BE2C (cell line): ENCODE measurements around the gene ADM.

ENCODE experiments used
- DNase-seq: peaks from one replicate; pipeline ENCODE4 v3.0.0-alpha.2; 2020
- H3K27me3 ChIP-seq: fragments of 250-450 bp; sonication (Bioruptor Pico); 2 replicates; pipeline ENCODE4 v1.5.1; 2020; ENCODE audit warnings: mild to moderate bottlenecking
- H3K36me3 ChIP-seq: fragments of 250-450 bp; sonication (Bioruptor Pico); 2 replicates; pipeline ENCODE4 v1.5.1; 2020; ENCODE audit warnings: mild to moderate bottlenecking
- H3K4me1 ChIP-seq: fragments of 250-450 bp; sonication (Bioruptor Pico); 2 replicates; pipeline ENCODE4 v1.5.1; 2020
- H3K4me3 ChIP-seq: 2 replicates; pipeline ENCODE4 v1.5.1; 2011; ENCODE audit warnings: low read depth, low read length
- H3K9me3 ChIP-seq: fragments of 250-450 bp; sonication (Bioruptor Pico); 2 replicates; pipeline ENCODE4 v1.5.1; 2020
- TF ChIP-seq, protein P1 (sequence below): IDR thresholded peaks from 2 replicates; pipeline ENCODE4 v1.5.1; 2012; ENCODE audit warnings: mild to moderate bottlenecking, low read depth, low read length

The ADM gene

GRCh38 chr11:10303558-10304363, 1.1 kb upstream of the ADM start:
- DNase-seq = no peak
- TF ChIP-seq, protein P1, sequence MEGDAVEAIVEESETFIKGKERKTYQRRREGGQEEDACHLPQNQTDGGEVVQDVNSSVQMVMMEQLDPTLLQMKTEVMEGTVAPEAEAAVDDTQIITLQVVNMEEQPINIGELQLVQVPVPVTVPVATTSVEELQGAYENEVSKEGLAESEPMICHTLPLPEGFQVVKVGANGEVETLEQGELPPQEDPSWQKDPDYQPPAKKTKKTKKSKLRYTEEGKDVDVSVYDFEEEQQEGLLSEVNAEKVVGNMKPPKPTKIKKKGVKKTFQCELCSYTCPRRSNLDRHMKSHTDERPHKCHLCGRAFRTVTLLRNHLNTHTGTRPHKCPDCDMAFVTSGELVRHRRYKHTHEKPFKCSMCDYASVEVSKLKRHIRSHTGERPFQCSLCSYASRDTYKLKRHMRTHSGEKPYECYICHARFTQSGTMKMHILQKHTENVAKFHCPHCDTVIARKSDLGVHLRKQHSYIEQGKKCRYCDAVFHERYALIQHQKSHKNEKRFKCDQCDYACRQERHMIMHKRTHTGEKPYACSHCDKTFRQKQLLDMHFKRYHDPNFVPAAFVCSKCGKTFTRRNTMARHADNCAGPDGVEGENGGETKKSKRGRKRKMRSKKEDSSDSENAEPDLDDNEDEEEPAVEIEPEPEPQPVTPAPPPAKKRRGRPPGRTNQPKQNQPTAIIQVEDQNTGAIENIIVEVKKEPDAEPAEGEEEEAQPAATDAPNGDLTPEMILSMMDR = no peak
- Histone ChIP-seq H3K9me3 (no peaks in the 10 kb centered on the region), H3K27me3 (no peaks in the 10 kb centered on the region; the same call in 1 of the 2 replicates), H3K36me3 (no peaks in the 10 kb centered on the region), H3K4me1 (no peaks in the 10 kb centered on the region), H3K4me3 (peak overlapping the region; percentile 74)

GRCh38 chr11:10305262-10305963, 540 bp downstream of the ADM start:
- H3K4me1 ChIP-seq = no peaks in the 10 kb centered on the region
- H3K27me3 ChIP-seq = no peaks in the 10 kb centered on the region; the same call in 1 of the 2 replicates
- no peaks in the 10 kb centered on the region for H3K9me3 ChIP-seq
- peak; percentile 51 for DNase-seq
- TF ChIP-seq, protein P1 = no peak
- H3K4me3 ChIP-seq = peak overlapping the region; percentile 74
- H3K36me3 ChIP-seq = no peaks in the 10 kb centered on the region

DNA sequence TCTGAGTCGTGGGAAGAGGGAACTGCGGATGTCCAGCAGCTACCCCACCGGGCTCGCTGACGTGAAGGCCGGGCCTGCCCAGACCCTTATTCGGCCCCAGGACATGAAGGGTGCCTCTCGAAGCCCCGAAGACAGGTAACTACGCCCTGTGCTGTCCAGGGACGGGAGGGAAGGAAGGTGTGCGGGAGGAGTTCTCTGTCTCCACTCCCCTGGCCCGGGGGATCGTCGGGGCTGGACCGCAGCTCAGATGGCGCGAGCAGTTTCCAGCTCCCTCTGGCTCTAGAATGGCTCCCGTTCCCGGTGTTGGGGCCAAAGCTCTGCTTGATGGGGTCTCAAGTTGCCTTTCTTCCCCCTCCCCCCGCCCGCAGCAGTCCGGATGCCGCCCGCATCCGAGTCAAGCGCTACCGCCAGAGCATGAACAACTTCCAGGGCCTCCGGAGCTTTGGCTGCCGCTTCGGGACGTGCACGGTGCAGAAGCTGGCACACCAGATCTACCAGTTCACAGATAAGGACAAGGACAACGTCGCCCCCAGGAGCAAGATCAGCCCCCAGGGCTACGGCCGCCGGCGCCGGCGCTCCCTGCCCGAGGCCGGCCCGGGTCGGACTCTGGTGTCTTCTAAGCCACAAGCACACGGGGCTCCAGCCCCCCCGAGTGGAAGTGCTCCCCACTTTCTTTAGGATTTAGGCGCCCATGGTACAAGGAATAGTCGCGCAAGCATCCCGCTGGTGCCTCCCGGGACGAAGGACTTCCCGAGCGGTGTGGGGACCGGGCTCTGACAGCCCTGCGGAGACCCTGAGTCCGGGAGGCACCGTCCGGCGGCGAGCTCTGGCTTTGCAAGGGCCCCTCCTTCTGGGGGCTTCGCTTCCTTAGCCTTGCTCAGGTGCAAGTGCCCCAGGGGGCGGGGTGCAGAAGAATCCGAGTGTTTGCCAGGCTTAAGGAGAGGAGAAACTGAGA, 1.4 kb downstream of the ADM start:
- no peaks in the 10 kb centered on the region for H3K9me3 ChIP-seq
- H3K36me3 ChIP-seq = no peaks in the 10 kb centered on the region
- H3K4me3 ChIP-seq = peak overlapping the region; percentile 74
- H3K27me3 ChIP-seq = no peaks in the 10 kb centered on the region; the same call in 1 of the 2 replicates
- TF ChIP-seq, protein P1 = no peak
- DNase-seq = peak; percentile 39
- no peaks in the 10 kb centered on the region for H3K4me1 ChIP-seq

GRCh38 chr11:10307022-10307399, 2.1 kb downstream of the ADM start:
- DNase-seq = no peak
- Histone ChIP-seq H3K4me1 (no peaks in the 10 kb centered on the region), H3K4me3 (peak overlapping the region; percentile 74), H3K9me3 (no peaks in the 10 kb centered on the region), H3K27me3 (no peaks in the 10 kb centered on the region; the same call in 1 of the 2 replicates), H3K36me3 (no peaks in the 10 kb centered on the region)
- TF ChIP-seq, protein P1 = no peak

GRCh38 chr11:10307400-10308200, 2.7 kb downstream of the ADM start:
- Histone ChIP-seq H3K36me3 (no peaks in the 10 kb centered on the region), H3K4me1 (no peaks in the 10 kb centered on the region), H3K27me3 (no peaks in the 10 kb centered on the region; the same call in 1 of the 2 replicates), H3K9me3 (no peaks in the 10 kb centered on the region), H3K4me3 (peak overlapping the region; percentile 74)
- TF ChIP-seq, protein P1 = peak; percentile 77
- peak; percentile 71 for DNase-seq
